Activated B cell treated with CpG ODN at 0.5 μM for 24 hours (primary cell): ENCODE results near the gene SMIM22. TPM values are rescaled to one million over a fixed set of nuclear protein-coding genes. Genes with fewer than 3 reads are reported as not detected.

Source experiments
- ATAC-seq: fragments of 200-7000 bp; cut with Tn5 transposase; one replicate; pipeline ENCODE4 v1.10.0; 2021; ENCODE audit warnings: low read depth, mild to moderate bottlenecking, moderate library complexity
- CTCF ChIA-PET: fragments of 350-600 bp; sonication (Branson Sonifier 250); formaldehyde crosslinking; loops from one replicate; lab custom pipeline; 2021; ENCODE audit warnings: antibody characterized with exemption; lab: Charles Lee
- POLR2A ChIA-PET: fragments of 350-600 bp; sonication (Branson Sonifier 250); formaldehyde crosslinking; loops from one replicate; lab custom pipeline; 2021; ENCODE audit warnings: antibody characterized with exemption; lab: Charles Lee
- DNase-seq: peaks from one replicate; pipeline ENCODE4 v3.0.0; 2022
- H3K27ac Mint-ChIP-seq: one replicate; pipeline ENCODE4 v1.8.0; 2020; ENCODE audit warnings: mixed read lengths
- H3K27me3 Mint-ChIP-seq: one replicate; pipeline ENCODE4 v1.8.0; 2021; ENCODE audit warnings: mixed read lengths
- H3K36me3 Mint-ChIP-seq: one replicate; pipeline ENCODE4 v1.8.0; 2021; ENCODE audit warnings: low read depth, mixed read lengths
- H3K4me1 Mint-ChIP-seq: one replicate; pipeline ENCODE4 v1.8.0; 2021; ENCODE audit warnings: mixed read lengths
- H3K4me3 Mint-ChIP-seq: one replicate; pipeline ENCODE4 v1.8.0; 2020; ENCODE audit warnings: mild to moderate bottlenecking, mixed read lengths
- H3K9me3 Mint-ChIP-seq: one replicate; pipeline ENCODE4 v1.8.0; 2020; ENCODE audit warnings: mixed read lengths
- intact Hi-C: fragments of 100-400 bp; cut with micrococcal nuclease; formaldehyde crosslinking; loops from one replicate; pipeline ENCODE4 v1.15.1; 2024
- total RNA-seq: library from RNA; stranded (reverse); gene quantifications from 2 replicates; pipeline ENCODE4 v1.2.3, GENCODE V29; 2022
- TF ChIP-seq, protein P1 (sequence below): fragments of 200-600 bp; IDR thresholded peaks from one replicate; pipeline ENCODE4 v1.8.0; 2022; ENCODE audit warnings: antibody characterized with exemption, mild to moderate bottlenecking

Gene SMIM22
- total RNA-seq, 1 donor from 2014 or later: not detected

GRCh38 chr16:4826526-4826925 lies 31.4 kb downstream of the SMIM22 start:
- Mint-ChIP-seq H3K4me1 (no peaks in the 10 kb centered on the region), H3K36me3 (peaks cover 81% of the 10 kb centered on the region), H3K4me3 (no peak overlapping the region), H3K27me3 (no peaks in the 10 kb centered on the region), H3K9me3 (no peaks in the 10 kb centered on the region), H3K27ac (no peak overlapping the region)
- intact Hi-C loops: no loop called here
- TF ChIP-seq, protein P1, sequence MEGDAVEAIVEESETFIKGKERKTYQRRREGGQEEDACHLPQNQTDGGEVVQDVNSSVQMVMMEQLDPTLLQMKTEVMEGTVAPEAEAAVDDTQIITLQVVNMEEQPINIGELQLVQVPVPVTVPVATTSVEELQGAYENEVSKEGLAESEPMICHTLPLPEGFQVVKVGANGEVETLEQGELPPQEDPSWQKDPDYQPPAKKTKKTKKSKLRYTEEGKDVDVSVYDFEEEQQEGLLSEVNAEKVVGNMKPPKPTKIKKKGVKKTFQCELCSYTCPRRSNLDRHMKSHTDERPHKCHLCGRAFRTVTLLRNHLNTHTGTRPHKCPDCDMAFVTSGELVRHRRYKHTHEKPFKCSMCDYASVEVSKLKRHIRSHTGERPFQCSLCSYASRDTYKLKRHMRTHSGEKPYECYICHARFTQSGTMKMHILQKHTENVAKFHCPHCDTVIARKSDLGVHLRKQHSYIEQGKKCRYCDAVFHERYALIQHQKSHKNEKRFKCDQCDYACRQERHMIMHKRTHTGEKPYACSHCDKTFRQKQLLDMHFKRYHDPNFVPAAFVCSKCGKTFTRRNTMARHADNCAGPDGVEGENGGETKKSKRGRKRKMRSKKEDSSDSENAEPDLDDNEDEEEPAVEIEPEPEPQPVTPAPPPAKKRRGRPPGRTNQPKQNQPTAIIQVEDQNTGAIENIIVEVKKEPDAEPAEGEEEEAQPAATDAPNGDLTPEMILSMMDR: no peak
- ATAC-seq (no peak), DNase-seq (no peak)
- ChIA-PET POLR2A (no interaction called here), CTCF (no interaction called here)

GRCh38 chr16:4826980-4827379 lies 31.8 kb downstream of the SMIM22 start:
- intact Hi-C loops: no loop called here
- no peak overlapping the region for H3K4me3 Mint-ChIP-seq
- TF ChIP-seq, protein P1: no peak
- DNase-seq: no peak
- peaks cover 81% of the 10 kb centered on the region for H3K36me3 Mint-ChIP-seq
- no peaks in the 10 kb centered on the region for H3K27me3 Mint-ChIP-seq
- POLR2A ChIA-PET: no interaction called here
- no peaks in the 10 kb centered on the region for H3K4me1 Mint-ChIP-seq
- CTCF ChIA-PET: no interaction called here
- no peaks in the 10 kb centered on the region for H3K9me3 Mint-ChIP-seq
- ATAC-seq: no peak
- no peak overlapping the region for H3K27ac Mint-ChIP-seq

DNA sequence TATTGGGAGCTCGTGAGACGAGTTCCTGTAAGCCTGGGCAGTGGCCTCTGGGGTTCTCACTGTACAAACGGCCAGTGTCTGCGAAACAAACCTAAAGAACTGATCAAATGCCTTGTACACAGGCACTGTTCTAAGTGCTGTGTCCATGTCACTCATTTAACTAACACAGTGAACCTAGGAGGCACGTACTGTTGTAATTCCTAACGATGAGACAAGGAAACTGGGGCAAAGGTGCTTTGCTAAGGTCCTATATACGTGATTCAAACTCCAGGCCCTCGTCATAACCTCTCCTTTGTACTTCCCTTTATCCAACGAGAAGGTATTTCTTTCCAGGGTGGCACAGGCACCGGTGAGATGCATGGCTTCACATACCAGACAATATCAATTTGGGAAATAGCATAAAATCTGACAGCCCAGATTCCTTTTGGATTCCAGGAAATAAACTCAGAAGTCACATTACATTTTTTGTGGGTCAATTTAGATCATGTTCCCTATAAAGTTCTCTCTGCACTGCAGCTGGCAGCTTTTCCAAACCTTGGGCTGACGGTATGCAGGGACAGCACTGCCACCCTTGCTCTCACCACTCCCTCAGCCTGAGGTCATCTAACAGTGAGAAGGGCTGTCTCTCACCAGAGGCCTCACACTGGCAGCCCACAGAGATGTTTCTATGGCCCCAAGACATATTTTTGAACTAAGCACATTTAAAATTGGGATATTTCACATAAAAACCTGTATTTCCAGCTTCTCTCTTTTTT lies 33.6 kb downstream of the SMIM22 start:
- ATAC-seq (no peak), DNase-seq (no peak)
- intact Hi-C loops: no loop called here
- no peaks in the 10 kb centered on the region for H3K9me3 Mint-ChIP-seq
- ChIA-PET CTCF (no interaction called here), POLR2A (no interaction called here)
- H3K27me3 Mint-ChIP-seq: no peaks in the 10 kb centered on the region
- TF ChIP-seq, protein P1: no peak
- H3K4me1 Mint-ChIP-seq: peaks cover 15% of the 10 kb centered on the region
- no peak overlapping the region for H3K4me3 Mint-ChIP-seq
- H3K27ac Mint-ChIP-seq: no peak overlapping the region
- H3K36me3 Mint-ChIP-seq: peaks cover 82% of the 10 kb centered on the region

GRCh38 chr16:4830408-4830807 lies 35.2 kb downstream of the SMIM22 start:
- H3K4me1 Mint-ChIP-seq: peaks cover 18% of the 10 kb centered on the region
- H3K27ac Mint-ChIP-seq: no peak overlapping the region
- no peaks in the 10 kb centered on the region for H3K9me3 Mint-ChIP-seq
- DNase-seq (no peak), ATAC-seq (no peak)
- H3K27me3 Mint-ChIP-seq: no peaks in the 10 kb centered on the region
- H3K36me3 Mint-ChIP-seq: peaks cover 76% of the 10 kb centered on the region
- intact Hi-C loops: no loop called here
- ChIA-PET POLR2A (no interaction called here), CTCF (no interaction called here)
- TF ChIP-seq, protein P1: no peak
- no peak overlapping the region for H3K4me3 Mint-ChIP-seq

GRCh38 chr16:4831616-4832015 lies 36.4 kb downstream of the SMIM22 start:
- ChIA-PET CTCF (no interaction called here), POLR2A (no interaction called here)
- no peak for ATAC-seq
- Mint-ChIP-seq H3K27me3 (no peaks in the 10 kb centered on the region), H3K9me3 (no peaks in the 10 kb centered on the region), H3K4me3 (no peak overlapping the region), H3K36me3 (peaks cover 78% of the 10 kb centered on the region), H3K4me1 (peaks cover 18% of the 10 kb centered on the region), H3K27ac (no peak overlapping the region)
- TF ChIP-seq, protein P1: no peak
- intact Hi-C loops: no loop called here
- no peak for DNase-seq
